ENCODE data around the gene SLC2A2.

DNA sequence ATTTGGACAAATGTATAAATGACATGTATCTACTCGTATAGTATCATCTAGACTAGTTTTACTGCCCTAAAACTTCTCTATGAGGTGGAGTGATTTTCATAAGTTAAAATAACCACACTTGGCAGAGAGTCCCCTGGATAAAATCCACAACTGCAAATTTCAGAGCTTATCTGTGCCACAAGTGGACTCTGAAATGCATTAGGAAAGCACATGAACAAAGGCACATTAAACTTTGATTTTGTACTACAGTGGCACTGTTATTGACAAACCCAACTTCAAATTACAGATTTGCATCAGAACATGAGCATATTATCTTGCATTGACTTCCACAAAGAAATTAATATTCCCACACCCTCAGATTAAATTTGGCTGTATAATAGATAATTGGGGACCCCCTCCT lies 60.0 kb downstream of the SLC2A2 start:
- TF ChIP-seq, protein P1, sequence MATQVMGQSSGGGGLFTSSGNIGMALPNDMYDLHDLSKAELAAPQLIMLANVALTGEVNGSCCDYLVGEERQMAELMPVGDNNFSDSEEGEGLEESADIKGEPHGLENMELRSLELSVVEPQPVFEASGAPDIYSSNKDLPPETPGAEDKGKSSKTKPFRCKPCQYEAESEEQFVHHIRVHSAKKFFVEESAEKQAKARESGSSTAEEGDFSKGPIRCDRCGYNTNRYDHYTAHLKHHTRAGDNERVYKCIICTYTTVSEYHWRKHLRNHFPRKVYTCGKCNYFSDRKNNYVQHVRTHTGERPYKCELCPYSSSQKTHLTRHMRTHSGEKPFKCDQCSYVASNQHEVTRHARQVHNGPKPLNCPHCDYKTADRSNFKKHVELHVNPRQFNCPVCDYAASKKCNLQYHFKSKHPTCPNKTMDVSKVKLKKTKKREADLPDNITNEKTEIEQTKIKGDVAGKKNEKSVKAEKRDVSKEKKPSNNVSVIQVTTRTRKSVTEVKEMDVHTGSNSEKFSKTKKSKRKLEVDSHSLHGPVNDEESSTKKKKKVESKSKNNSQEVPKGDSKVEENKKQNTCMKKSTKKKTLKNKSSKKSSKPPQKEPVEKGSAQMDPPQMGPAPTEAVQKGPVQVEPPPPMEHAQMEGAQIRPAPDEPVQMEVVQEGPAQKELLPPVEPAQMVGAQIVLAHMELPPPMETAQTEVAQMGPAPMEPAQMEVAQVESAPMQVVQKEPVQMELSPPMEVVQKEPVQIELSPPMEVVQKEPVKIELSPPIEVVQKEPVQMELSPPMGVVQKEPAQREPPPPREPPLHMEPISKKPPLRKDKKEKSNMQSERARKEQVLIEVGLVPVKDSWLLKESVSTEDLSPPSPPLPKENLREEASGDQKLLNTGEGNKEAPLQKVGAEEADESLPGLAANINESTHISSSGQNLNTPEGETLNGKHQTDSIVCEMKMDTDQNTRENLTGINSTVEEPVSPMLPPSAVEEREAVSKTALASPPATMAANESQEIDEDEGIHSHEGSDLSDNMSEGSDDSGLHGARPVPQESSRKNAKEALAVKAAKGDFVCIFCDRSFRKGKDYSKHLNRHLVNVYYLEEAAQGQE (IDR thresholded peaks at IDR 0.05; ENCODE audit: insufficient read depth in 1 of 2, low read depth in 2 of 2, low read length in 2 of 2): no peak
- TF ChIP-seq POLR2AphosphoS5 (IDR thresholded peaks at IDR 0.05; ENCODE audit: low read depth, low read length) (no peak), FOXP2 (optimal IDR thresholded peaks at IDR 0.05; ENCODE audit: borderline replicate concordance, extremely low read depth, extremely low read length, insufficient read depth) (no peak)

Measured in PFSK-1 (cell line).